Iris pigment epithelial cell (primary cell): ENCODE data around the gene SPDYE5.
"Not testable (repeated sequence)": the region's sequence is repeated elsewhere in the genome, so short reads cannot be mapped to it uniquely, and the experiment has no call there.

Source experiments
- DNase-seq: peaks from one replicate; pipeline ENCODE4 v3.0.0-alpha.2; 2011; ENCODE audit warnings: low read depth

SPDYE5 gene, protein sequence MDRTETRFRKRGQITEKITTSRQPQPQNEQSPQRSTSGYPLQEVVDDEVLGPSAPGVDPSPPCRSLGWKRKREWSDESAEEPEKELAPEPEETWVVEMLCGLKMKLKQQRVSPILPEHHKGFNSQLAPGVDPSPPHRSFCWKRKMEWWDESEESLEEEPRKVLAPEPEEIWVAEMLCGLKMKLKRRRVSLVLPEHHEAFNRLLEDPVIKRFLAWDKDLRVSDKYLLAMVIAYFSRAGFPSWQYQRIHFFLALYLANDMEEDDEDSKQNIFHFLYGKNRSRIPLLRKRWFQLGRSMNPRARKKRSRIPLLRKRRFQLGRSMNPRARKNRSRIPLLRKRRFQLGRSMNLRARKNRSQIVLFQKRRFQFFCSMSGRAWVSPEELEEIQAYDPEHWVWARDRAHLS

DNA sequence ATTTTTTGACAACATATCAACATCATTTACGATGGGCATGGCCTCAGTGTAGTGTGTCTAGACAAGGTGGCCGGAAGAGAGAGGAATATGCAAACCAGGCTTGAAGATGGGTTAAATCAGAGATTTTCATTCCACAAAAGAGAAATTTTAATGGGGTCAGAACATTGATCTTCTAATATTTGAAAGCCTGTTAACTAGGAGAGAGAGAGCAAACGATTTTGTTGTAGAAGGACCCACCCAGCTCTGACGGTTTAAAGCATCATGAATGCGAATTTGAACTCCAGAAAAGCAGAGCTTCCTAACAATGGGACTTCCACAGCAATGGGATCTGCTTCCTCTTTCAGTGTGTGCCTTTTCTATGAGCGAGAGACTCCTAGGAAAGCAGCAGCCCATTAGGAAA, at the start of gene SPDYE5:
Gene SPDYE5 (plus strand): TSS at position 301 of the 400 bp plus-strand sequence. CDS start 1,728 bp downstream, outside the sequence.
- DNase-seq, result not testable (repeated sequence)

DNA sequence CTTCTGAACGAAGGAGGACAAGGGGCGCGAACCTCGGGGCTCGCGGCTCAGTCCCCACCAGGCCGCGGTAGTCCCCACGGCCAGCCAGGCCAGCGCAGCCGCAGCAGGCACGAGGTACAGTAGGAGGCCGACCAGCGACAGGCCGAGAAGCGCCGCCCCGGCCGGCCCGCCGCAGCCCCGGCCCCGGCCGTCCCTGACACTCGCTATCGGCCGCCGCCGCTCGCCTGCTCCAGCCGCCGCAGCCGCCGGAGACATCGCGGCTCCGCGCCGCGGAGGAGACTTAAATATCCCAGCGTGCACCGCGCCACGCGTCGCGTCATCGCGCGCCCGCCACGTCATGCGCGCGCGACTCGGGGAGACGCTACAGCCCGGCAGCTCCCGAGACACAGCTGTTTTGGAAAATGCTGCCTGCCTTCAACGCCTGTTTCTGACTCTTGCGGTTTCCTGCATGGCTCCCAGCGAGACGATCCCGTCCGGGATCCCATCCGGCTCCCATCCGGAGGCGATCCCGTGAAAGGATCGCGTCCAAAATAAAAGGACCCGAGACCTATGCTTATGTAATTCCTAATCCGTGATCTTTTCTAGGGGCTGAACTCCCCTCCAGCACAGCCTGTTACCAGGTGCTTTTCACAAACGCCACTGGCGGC, 49.5 kb upstream of the SPDYE5 start:
- DNase-seq, result peak; percentile 3

DNA sequence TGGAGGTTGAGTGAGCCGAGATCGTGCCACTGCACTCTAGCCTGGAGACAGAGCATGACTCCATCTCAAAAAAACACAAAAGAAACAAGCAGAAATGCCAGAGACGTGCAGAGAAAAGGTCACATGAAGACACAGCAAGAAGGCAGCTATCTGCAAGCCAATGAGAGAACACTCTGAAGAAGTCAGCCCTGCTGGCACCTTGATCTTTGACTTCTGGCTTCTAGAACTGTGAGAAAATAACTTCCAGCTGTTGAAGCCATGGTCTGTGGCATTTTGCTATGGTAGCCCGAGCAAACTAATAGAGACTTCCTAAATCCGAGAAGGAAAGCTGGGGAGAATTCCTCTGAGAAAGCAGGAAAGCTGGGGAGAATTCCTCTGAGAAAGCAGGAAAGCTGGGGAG, 42.2 kb upstream of the SPDYE5 start:
- DNase-seq, result not testable (repeated sequence)

DNA sequence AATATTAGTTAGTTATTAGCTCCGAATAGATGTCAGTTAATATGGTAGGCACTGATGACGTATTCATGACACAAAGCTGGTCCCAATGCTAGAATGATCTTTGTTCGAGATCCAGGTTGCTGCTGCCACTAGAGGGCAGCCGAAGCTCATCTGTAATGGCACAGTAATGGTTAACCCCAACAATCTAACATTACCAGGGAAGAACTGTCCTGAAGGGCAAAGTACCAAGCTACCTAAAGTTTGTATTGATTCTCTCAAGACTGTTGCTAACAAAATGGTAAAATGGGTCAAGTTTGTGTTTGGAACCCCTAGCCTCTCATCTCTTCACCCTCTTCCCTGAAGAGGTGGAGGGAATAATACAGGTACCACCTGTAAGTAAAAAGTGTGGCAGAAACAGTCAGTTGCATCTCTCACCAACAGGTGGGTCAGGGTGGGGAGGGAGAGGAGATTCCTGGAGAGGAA, 39.6 kb upstream of the SPDYE5 start:
- DNase-seq, result not testable (repeated sequence)

DNA sequence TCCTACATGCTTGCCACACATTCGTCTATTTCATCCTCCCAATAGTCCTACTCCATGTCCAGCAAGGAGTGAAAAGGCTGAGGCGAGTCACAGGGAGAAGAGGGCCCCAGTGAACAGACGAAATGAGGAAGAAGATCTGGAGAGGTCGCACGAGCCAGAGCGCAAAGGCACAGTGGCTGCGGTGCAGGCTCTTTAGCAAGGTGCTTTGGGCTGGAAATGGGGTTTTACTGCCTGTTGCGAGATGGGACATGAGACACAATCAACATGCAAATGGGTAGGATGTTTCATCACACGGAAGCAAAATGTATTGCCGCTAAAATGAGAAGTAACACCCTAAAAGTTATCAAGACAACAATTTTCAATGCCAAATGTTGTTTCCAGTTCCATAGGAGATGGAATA, 35.7 kb upstream of the SPDYE5 start:
- DNase-seq, result not testable (repeated sequence)

DNA sequence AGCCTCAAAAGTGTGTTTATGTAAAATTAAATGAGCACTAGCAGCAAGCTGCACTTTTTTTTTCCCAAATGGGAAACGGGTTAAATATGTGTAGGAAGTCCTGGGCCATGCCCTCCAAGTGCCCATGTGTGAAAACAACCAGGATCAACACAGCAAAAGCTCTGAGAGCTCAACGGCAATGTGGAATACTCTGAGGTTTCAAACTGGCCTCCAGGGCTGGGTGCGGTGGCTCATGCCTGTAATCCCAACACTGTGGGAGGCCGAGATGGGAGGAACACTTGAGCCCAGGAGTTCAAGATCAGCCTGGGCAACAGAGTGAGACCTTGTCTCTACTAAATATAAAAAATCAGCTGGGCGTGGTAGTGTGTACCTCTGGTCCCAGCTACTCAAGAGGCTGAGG, 34.1 kb upstream of the SPDYE5 start:
- DNase-seq, result not testable (repeated sequence)

DNA sequence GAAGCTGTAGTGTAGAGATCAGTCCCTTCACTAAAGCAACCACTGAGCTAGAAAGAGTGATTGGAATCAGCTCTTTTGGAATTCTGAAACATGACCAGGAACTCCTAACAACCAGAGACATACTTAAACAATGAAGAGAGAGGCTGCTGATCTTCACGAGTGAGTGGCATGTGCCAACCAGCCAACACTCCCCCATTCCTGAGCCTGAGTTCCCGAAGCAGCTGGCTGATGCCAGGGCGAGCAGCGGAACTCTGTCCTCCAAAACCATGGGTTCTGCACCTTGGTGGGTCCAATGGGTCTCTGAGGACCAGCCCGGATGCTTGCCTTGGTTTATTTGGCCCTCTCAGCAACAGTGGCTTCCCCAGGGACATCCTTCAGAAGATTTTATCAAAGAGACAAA, 31.6 kb upstream of the SPDYE5 start:
- DNase-seq, result not testable (repeated sequence)

DNA sequence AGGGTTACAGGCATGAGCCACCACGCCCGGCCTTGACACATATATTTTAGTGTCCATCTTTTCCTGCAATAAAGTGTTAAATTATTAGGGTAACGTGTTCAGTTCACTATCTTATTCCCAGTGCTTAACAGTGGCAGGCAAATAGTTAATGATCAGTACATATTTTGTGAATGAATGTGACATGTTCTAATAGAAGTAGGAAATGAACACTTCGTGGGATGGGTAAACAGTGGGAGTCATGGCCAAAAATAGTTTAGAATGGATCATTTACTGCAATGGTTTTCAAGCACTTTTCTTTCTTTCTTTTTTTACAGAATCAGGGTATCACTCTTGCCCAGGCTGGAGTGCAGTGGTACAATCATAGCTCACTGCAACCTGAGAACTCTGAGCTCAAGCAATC, 22.0 kb upstream of the SPDYE5 start:
- DNase-seq, result not testable (repeated sequence)

DNA sequence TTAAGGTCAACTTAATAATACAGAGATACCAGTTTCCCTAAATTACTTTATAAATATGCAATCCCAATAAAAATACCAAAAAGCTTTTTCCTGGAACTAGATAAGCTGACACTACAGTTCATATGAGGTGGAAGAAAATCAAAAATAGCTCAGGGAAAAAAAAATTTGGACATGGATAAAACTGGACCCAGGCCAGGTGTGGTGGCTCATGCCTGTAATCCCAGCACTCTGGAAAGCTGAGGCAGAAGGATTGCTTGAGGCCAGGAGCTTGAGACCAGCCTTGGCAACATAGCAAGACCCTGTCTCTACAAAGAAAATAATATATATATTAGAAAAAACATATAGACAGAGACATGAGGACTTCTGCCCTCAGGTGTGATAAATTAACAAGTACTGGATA, 14.7 kb upstream of the SPDYE5 start:
- not testable (repeated sequence) for DNase-seq

DNA sequence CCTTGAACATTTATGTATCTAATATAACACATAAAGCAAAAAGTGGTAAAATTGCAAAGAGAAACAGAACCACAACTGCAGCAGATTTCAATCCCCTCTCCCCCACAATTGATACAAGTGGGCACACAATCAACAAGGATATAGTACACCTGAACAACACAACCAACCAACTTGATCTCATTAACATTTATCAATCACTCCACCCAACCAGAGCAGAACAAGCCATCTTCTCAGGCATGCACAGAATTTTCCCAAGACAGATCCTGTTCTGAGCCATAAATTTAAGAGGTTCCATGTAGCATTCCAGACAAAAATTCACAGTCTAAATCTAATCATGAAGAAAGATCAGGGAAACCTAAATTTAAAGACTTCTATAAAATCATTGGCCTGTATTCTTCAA, 11.8 kb upstream of the SPDYE5 start:
- not testable (repeated sequence) for DNase-seq

DNA sequence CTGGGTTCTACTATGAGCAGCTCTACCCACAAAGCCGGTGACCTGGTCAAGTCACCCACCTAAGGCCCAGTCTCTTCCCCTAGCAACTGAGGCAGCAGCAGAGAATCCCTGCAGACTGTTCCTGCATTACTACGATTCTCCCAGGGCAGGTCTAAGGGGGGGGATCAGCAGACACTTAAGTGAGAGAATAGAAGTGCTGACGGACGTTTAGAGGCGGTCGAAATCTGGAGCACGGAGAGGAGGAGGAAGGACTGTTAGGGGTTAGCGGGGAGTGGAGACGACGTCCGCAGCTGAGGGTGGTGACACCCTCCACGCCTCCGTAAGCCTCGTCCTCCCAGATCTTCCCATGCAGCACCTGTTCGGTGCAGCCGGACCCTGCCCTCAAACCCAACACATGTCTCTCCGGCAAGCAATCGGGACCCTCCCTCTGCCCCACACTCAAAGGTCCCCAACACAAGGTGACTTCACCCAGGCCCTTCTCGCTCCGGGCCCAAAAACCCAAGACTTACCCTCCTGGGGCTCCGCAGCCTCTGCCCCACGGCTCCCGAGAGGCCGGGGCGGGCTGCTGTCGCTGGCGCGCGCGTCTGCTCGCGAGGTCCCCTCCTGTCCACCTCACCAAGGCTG, 6.7 kb upstream of the SPDYE5 start:
- peak; percentile 5 for DNase-seq

DNA sequence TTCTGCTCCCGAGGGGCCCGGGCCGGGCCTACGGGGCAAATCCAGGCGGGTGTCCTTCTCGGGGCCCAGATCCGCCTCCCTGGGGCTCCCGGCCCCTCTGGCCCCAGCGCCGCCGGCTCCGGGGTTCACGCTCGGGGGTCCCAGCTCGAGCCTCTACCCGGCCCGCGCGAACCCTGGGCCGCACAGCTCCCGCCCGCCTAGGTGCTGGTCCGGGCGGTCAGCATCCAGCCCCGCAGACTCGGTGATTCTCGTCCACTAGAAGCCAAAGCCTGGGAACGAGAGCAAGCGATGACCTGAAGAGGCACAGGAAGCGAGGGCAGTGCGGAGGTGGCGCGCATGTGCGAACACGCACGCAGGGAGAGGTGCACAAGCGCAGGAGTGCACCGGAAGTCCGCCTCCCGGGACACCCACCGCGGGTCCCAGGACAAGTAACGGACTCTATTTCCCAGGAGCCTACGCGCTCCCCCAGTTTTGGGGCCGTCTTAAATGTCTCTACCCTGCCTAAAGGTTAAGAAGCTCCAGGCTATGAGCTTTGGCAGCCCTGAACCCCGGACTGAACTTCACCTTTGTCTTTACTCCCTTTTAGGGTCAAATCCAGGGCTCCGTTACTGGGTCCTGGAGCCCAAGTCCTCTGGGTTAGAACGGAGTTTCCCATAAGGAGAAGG, 6.0 kb upstream of the SPDYE5 start, which contains the start of gene POM121C:
Gene POM121C (minus strand): TSS at position 321 of the 665 bp plus-strand sequence. CDS start 44,803 bp downstream, outside the sequence.
- DNase-seq, result peak; percentile 90

DNA sequence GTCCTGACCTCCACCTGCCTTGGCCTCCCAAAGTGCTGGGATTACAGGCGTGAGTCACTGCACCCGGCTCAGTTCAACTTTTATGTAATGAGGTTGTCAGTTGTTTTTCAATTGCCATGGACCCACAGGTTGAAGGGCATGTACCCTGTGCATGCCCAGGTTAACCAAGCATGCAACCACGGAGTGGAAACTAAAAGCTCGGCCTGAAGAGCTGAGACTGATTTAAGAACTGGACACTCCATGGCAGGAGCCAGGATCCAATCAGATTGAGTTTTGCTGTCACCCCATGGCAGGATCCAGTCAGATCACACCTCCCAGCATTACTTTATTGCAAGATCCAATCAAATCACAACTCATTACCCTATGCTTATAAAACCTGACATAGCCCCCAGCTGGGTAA, 16.9 kb downstream of the SPDYE5 start:
- not testable (repeated sequence) for DNase-seq

DNA sequence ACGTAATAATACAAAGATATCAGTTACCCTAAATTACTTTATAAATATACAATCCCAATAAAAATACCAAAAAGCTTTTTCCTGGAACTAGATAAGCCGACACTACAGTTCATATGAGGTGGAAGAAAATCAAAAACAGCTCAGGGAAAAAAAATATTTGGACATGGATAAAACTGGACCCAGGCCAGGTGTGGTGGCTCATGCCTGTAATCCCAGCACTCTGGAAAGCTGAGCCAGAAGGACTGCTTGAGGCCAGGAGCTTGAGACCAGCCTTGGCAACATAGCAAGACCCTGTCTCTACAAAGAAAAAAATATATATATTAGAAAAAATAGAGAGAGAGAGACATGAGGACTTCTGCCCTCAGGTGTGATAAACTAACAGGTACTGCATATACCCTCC, 26.7 kb downstream of the SPDYE5 start:
- not testable (repeated sequence) for DNase-seq

DNA sequence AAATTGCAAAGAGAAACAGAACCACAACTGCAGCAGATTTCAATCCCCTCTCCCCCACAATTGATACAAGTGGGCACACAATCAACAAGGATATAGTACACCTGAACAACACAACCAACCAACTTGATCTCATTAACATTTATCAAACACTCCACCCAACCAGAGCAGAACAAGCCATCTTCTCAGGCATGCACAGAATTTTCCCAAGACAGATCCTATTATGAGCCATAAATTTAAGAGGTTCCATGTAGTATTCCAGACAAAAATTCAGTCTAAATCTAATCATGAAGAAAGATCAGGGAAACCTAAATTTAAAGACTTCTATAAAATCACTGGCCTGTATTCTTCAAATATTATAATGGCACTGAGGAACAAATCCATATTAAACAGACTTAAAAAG, 29.6 kb downstream of the SPDYE5 start:
- not testable (repeated sequence) for DNase-seq

DNA sequence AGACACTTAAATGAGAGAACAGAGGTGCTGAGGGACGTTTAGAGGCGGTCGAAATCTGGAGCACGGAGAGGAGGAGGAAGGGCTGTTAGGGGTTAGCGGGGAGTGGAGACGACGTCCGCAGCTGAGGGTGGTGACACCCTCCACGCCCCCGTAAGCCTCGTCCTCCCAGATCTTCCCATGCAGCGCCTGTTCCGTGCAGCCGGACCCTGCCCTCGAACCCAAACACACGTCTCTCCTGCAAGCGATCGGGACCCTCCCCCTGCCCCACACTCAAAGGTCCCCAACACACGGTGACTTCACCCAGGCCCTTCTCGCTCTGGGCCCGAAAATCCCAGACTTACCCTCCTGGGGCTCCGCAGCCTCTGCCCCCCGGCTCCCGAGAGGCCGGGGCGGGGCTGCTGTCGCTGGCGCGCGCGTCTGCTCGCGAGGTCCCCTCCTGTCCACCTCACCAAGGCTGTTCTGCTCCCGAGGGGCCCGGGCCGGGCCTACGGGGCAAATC, 35.2 kb downstream of the SPDYE5 start:
- peak; percentile 11 for DNase-seq

DNA sequence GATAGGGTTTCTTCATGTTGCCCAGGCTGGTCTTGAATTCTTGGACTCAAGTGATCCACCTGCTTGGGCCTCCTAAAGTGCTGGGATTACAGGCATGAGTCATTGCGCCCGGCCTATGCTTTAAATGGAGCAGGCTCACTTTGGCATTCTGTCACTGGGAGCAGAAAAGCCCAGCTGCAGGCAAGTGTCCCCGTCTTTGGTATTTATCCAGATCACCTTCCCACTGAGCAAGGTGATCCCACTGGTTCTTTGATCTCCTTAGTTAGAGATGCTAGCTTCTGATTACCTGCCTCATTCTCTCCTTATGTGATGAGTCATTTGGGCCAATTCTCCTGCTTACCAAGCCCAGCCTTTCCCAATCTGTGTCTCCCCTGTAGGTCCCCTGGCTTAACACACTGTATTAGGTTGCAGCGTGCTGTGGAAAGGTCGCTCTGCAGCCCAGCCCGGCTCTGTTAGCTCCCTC, 39.3 kb downstream of the SPDYE5 start:
- DNase-seq, result peak; percentile 23

DNA sequence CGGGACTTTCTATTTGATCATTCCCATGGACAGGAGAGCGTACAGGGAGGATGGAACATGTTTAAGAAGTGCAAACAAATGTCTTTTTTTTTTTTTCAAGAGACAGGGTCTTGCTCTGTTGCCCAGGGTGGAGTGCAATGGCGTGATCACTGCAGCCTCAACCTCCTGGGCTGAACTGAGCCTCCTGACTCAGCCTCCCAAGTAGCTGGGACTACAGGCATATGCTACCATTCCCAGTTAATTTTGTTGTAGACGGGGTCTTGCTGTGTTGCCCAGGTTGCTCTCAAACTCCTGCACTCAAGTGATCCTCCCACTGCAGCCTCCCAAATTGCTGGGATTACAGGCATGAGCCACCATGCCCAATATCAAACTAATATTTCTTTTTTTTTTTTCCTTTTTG, 40.5 kb downstream of the SPDYE5 start:
- DNase-seq, result no peak

DNA sequence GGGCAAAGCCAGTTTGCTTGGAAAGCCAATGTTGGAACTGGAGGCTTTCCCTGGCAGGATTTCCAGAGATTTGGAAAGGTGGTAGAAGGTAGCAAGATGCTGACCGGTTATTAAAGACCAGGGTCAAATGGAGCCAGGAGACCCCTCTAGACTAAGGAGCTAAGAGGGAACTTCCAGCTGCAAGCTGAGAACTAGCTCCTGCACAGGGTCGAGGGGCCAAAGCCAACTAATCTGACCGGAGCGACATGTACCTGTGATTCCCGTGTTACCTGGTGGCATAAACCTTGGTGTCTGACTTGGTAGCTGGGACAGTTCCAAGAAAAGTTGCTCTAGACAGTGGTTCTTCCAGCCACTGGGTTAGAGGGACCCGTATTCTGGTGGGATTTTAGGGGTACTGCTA, 41.8 kb downstream of the SPDYE5 start:
- DNase-seq, result no peak

DNA sequence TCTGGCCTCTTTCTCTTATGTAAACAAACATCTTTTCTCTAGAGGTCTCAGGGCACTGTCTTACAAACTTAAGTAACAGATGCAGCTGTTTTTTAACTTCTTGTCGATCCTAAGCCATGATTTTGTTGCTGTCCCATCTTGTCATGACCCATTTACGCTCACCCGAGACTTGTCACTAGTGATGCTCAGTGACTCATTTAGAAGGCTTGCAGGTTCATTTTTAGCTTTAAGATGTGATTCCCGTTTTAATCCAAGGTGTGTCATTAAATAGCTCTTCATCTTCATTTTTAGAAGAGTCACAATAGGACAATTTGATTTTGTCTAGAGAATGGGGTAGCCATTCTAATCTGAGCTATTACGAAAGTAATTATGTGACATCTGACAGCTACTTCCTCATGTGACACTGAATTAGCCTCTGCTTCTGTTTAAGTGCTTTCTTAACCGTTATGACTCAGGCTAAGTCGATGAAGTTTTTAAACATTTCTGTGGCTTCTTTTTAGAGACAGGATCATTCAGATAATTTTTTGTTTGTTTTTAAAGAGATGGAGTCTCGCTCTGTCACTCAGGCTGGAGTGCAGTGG, 42.7 kb downstream of the SPDYE5 start:
- peak; percentile 85 for DNase-seq

DNA sequence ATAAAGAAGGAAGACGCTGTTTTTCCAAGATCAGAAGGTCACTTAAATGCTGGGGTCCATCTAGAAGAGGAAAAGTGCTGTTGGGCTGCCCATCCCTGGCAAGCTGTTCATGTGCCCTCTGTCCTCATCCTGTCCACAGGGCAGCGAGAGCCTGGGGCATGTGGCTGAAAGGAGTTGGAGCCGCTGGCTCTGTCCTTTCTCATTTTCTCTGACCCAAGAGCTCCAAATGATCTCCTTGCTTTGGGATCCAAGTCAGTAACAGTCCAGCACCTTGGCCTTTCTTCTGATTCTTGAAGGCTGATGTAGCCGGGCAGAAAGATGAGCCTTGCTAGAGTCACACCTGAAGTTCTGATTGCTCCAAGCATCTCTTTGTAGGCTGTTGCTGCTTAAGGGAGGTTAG, 44.4 kb downstream of the SPDYE5 start:
- DNase-seq, result no peak
